ENCODE data around the gene ENOX2. TPM values are rescaled to one million over a fixed set of nuclear protein-coding genes. Genes with fewer than 3 reads are reported as not detected.

The ENOX2 gene
- total RNA-seq, 1 donor from 2014 or later, result 12.2 TPM

- H3K4me1 ChIP-seq, result no peaks in the 10 kb centered on the region
- H3K27ac ChIP-seq, result no peak overlapping the region
- no peak for ATAC-seq
- no peaks in the 10 kb centered on the region for H3K36me3 ChIP-seq
- no peaks in the 10 kb centered on the region for H3K9me3 ChIP-seq
- DNase-seq, result no peak
- no peak for TF ChIP-seq CTCF (IDR thresholded peaks at IDR 0.05)
- H3K4me3 ChIP-seq, result no peak overlapping the region
- no peaks in the 10 kb centered on the region for H3K27me3 ChIP-seq
- intact Hi-C loops (cut with DNase I), result no loop called here
These were observed 244.7 kb downstream of the ENOX2 start for GRCh38 chrX:130658310-130658709.

GRCh38 chrX:130654409-130654950 is 248.5 kb downstream of the ENOX2 start:
- TF ChIP-seq CTCF (IDR thresholded peaks at IDR 0.05), result no peak
- intact Hi-C loops (cut with DNase I), result no loop called here
- ATAC-seq, result no peak

GRCh38 chrX:130652824-130653578 is 250.0 kb downstream of the ENOX2 start:
- DNase-seq (no peak), ATAC-seq (no peak)
- TF ChIP-seq CTCF (IDR thresholded peaks at IDR 0.05), result no peak
- Histone ChIP-seq H3K27ac (no peak overlapping the region), H3K36me3 (no peaks in the 10 kb centered on the region), H3K9me3 (no peaks in the 10 kb centered on the region), H3K4me3 (no peak overlapping the region), H3K4me1 (no peaks in the 10 kb centered on the region), H3K27me3 (no peaks in the 10 kb centered on the region)
- intact Hi-C loops (cut with DNase I), result no loop called here

More at GRCh38 chrX:130654409-130654950, 248.5 kb downstream of the ENOX2 start:
- Histone ChIP-seq H3K36me3 (no peaks in the 10 kb centered on the region), H3K27ac (no peak overlapping the region), H3K4me1 (no peaks in the 10 kb centered on the region), H3K4me3 (no peak overlapping the region), H3K27me3 (no peaks in the 10 kb centered on the region), H3K9me3 (no peaks in the 10 kb centered on the region)
- no peak for DNase-seq

- ATAC-seq, result no peak
- Histone ChIP-seq H3K27ac (no peak overlapping the region), H3K9me3 (no peaks in the 10 kb centered on the region), H3K4me1 (no peaks in the 10 kb centered on the region), H3K4me3 (no peak overlapping the region), H3K36me3 (no peaks in the 10 kb centered on the region), H3K27me3 (no peaks in the 10 kb centered on the region)
- TF ChIP-seq CTCF (IDR thresholded peaks at IDR 0.05), result no peak
- DNase-seq, result no peak
- intact Hi-C loops (cut with DNase I), result no loop called here
These were observed 253.3 kb downstream of the ENOX2 start for GRCh38 chrX:130649738-130650137.

- no peak for ATAC-seq
- no peak overlapping the region for H3K4me3 ChIP-seq
- H3K36me3 ChIP-seq, result no peaks in the 10 kb centered on the region
- no peak for DNase-seq
- no peaks in the 10 kb centered on the region for H3K9me3 ChIP-seq
- no peaks in the 10 kb centered on the region for H3K4me1 ChIP-seq
- TF ChIP-seq CTCF (IDR thresholded peaks at IDR 0.05), result no peak
- intact Hi-C loops (cut with DNase I), result no loop called here
- no peaks in the 10 kb centered on the region for H3K27me3 ChIP-seq
- no peak overlapping the region for H3K27ac ChIP-seq
These were observed 255.5 kb downstream of the ENOX2 start for GRCh38 chrX:130647468-130647867.
